Measurements from ENCODE around the gene ITPA. TPM values are rescaled to one million over a fixed set of nuclear protein-coding genes. Genes with fewer than 3 reads are reported as not detected.

The ITPA gene
- polyA plus RNA-seq, 1 experiment: 25.2 TPM

GRCh38 chr20:3244613-3245012, 35.3 kb downstream of the ITPA start:
- DNase-seq (ENCODE audit: low read depth, low spot score): no peak
- H3K27me3 ChIP-seq (ENCODE audit: control insufficient read depth, insufficient read depth, low read length): peaks cover 47% of the 10 kb centered on the region
- POLR2A ChIA-PET: no interaction called here
- peaks cover 2% of the 10 kb centered on the region; the same call in 1 of the 2 replicates for H3K9me3 ChIP-seq (ENCODE audit: control insufficient read depth, insufficient read depth, low read length)
- no peak overlapping the region for H3K27ac ChIP-seq (ENCODE audit: low read depth, low read length)
- no peak for TF ChIP-seq CTCF (IDR thresholded peaks at IDR 0.05; ENCODE audit: low read depth, low read length)
- CTCF ChIA-PET: interaction anchor here (0.5 kb wide), 1 partner anchor 72 kb away, joined by 8 read pairs; no protein-coding TSS in a partner anchor
- no peak overlapping the region for H3K4me3 ChIP-seq (ENCODE audit: low read depth, low read length)

DNA sequence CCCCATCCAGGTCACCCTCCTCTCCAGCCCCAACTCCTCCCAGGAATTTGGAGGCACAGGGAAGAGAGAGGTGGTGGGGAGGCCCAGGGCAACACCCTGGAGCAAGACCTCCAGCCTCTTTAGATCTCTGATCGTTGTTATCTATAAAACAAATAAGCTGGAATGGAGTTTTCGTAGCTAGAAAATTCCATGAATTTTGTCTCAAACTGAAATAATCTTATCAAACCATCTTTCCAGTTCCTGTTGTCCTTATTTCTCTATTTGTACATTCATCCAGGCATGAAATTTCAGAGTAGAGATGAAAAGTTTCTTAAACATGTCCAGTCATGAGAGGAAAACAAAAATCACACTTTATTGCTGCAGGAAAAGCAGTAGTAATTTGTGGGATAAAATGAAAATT, 35.9 kb downstream of the ITPA start:
- POLR2A ChIA-PET: no interaction called here
- Histone ChIP-seq H3K27me3 (ENCODE audit: control insufficient read depth, insufficient read depth, low read length) (peaks cover 43% of the 10 kb centered on the region), H3K9me3 (ENCODE audit: control insufficient read depth, insufficient read depth, low read length) (no peaks in the 10 kb centered on the region; the same call in 1 of the 2 replicates), H3K27ac (ENCODE audit: low read depth, low read length) (no peak overlapping the region), H3K4me3 (ENCODE audit: low read depth, low read length) (no peak overlapping the region)
- CTCF ChIA-PET: no interaction called here
- no peak for TF ChIP-seq CTCF (IDR thresholded peaks at IDR 0.05; ENCODE audit: low read depth, low read length)
- DNase-seq (ENCODE audit: low read depth, low spot score): no peak

GRCh38 chr20:3245711-3246110, 36.4 kb downstream of the ITPA start:
- ChIA-PET POLR2A (no interaction called here), CTCF (interaction anchor here (0.7 kb wide), 1 partner anchor 318 kb away, joined by 7 read pairs; no protein-coding TSS in a partner anchor)

DNA sequence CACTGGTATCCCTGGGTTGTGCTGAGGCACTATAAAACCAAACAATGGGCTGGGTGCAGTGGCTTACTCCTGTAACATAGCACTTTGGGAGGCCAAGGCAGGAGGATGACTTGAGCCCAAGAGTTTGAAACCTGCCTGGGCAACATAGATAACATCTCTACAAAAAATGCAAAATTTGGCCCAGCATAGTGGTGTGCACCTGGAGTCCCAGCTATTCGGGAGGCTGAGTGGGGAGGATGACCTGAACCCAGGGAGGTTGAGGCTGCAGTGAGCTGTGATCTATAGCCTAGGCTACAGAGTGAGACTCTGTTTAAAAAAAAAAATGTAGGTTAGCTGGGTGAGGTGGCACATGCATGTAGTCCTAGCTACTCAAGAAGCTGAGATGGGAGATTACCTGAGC, 37.4 kb downstream of the ITPA start:
- H3K27me3 ChIP-seq (ENCODE audit: control insufficient read depth, insufficient read depth, low read length): peaks cover 33% of the 10 kb centered on the region
- ChIA-PET CTCF (no interaction called here), POLR2A (interaction anchor here (0.7 kb wide), 1 partner anchor 66 kb away, joined by 4 read pairs; no protein-coding TSS in a partner anchor)
- no peak overlapping the region for H3K27ac ChIP-seq (ENCODE audit: low read depth, low read length)
- TF ChIP-seq CTCF (IDR thresholded peaks at IDR 0.05; ENCODE audit: low read depth, low read length): no peak
- H3K4me3 ChIP-seq (ENCODE audit: low read depth, low read length): no peak overlapping the region
- H3K9me3 ChIP-seq (ENCODE audit: control insufficient read depth, insufficient read depth, low read length): no peaks in the 10 kb centered on the region; the same call in 1 of the 2 replicates
- no peak for DNase-seq (ENCODE audit: low read depth, low spot score)

More at GRCh38 chr20:3245711-3246110, 36.4 kb downstream of the ITPA start:
- DNase-seq (ENCODE audit: low read depth, low spot score): no peak
- H3K4me3 ChIP-seq (ENCODE audit: low read depth, low read length): no peak overlapping the region
- H3K9me3 ChIP-seq (ENCODE audit: control insufficient read depth, insufficient read depth, low read length): no peaks in the 10 kb centered on the region; the same call in 1 of the 2 replicates
- no peak overlapping the region for H3K27ac ChIP-seq (ENCODE audit: low read depth, low read length)
- peaks cover 38% of the 10 kb centered on the region for H3K27me3 ChIP-seq (ENCODE audit: control insufficient read depth, insufficient read depth, low read length)
- TF ChIP-seq CTCF (IDR thresholded peaks at IDR 0.05; ENCODE audit: low read depth, low read length): no peak

DNA sequence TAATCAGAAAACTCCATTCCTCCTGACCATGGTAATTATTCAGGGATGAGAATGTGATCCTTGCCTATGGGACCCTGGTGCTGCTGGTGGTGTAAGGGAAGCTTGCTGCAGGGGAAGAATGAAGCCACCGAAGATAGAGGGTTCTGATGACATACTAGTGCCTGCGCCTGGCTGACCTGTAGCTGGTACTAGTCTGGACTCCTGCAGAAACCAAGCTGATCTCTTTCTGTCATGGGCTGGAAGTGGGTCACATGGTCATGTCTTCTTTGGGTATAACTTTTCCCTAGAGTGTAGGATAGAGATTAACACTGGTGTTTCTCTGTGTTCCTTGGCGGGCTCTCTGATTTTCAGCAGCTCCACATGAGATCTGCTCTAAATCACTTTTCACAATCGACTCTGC, 38.3 kb downstream of the ITPA start:
- Histone ChIP-seq H3K4me3 (ENCODE audit: low read depth, low read length) (no peak overlapping the region), H3K27me3 (ENCODE audit: control insufficient read depth, insufficient read depth, low read length) (peaks cover 33% of the 10 kb centered on the region), H3K27ac (ENCODE audit: low read depth, low read length) (no peak overlapping the region), H3K9me3 (ENCODE audit: control insufficient read depth, insufficient read depth, low read length) (no peaks in the 10 kb centered on the region; the same call in 1 of the 2 replicates)
- DNase-seq (ENCODE audit: low read depth, low spot score): no peak
- no peak for TF ChIP-seq CTCF (IDR thresholded peaks at IDR 0.05; ENCODE audit: low read depth, low read length)
- ChIA-PET CTCF (interaction anchor here (1.1 kb wide), 1 partner anchor 29 kb away, joined by 5 read pairs; no protein-coding TSS in a partner anchor), POLR2A (interaction anchor here (0.5 to 1.1 kb wide), 2 partner anchors 8 to 51 kb away, joined by 3 to 12 read pairs; partner anchors contain the start of gene SLC4A11)

All from AG04450 (cell line).